DOHH2 (cell line): ENCODE data around the gene KMT2C.

Source experiments
- H3F3A ChIP-seq: fragments of 200-600 bp; sonication (generic), shearing (Covaris generic); 2 replicates; pipeline ENCODE4 v1.6.0; 2016; ENCODE audit warnings: antibody characterized with exemption, mild to moderate bottlenecking; ENCODE audit not compliant: control insufficient read depth, insufficient read depth
- H3K27ac ChIP-seq: fragments of 200-600 bp; sonication (generic); 2 replicates; pipeline ENCODE4 v1.5.1; 2014; ENCODE audit warnings: low read depth, mild to moderate bottlenecking, low read length, moderate library complexity
- H3K27me3 ChIP-seq: fragments of 200-600 bp; sonication (generic); 2 replicates; pipeline ENCODE4 v1.6.1; 2014; ENCODE audit warnings: mild to moderate bottlenecking, low read length, mixed read lengths; ENCODE audit not compliant: control insufficient read depth
- H3K36me3 ChIP-seq: fragments of 200-600 bp; sonication (generic); 2 replicates; pipeline ENCODE4 v1.6.1; 2014; ENCODE audit warnings: mild to moderate bottlenecking, low read length, moderate library complexity, mixed read lengths; ENCODE audit not compliant: control insufficient read depth
- H3K4me1 ChIP-seq: fragments of 200-600 bp; sonication (generic); 2 replicates; pipeline ENCODE4 v1.6.1; 2014; ENCODE audit warnings: mild to moderate bottlenecking, low read length, mixed read lengths; ENCODE audit not compliant: control insufficient read depth
- H3K4me2 ChIP-seq: fragments of 200-600 bp; sonication (generic); 2 replicates; pipeline ENCODE4 v1.6.0; 2014; ENCODE audit warnings: mild to moderate bottlenecking, low read length, moderate library complexity
- H3K4me3 ChIP-seq: fragments of 200-600 bp; sonication (generic); 2 replicates; pipeline ENCODE4 v1.5.1; 2014; ENCODE audit warnings: mild to moderate bottlenecking, low read length, mixed read lengths
- H3K79me2 ChIP-seq: fragments of 200-600 bp; sonication (generic); 2 replicates; pipeline ENCODE4 v1.6.1; 2014; ENCODE audit warnings: mild to moderate bottlenecking, low read length, mixed read lengths; ENCODE audit not compliant: control insufficient read depth
- H3K9me2 ChIP-seq: fragments of 200-600 bp; sonication (generic); replicated peaks from 2 replicates; pipeline ENCODE4 v1.6.1; 2014; ENCODE audit warnings: mild to moderate bottlenecking, low read length, mixed read lengths; ENCODE audit not compliant: control insufficient read depth
- H3K9me3 ChIP-seq: fragments of 200-600 bp; sonication (generic); 2 replicates; pipeline ENCODE4 v1.6.1; 2014; ENCODE audit warnings: antibody characterized with exemption, low read length, mixed read lengths; ENCODE audit not compliant: control insufficient read depth, insufficient read depth
- H4K20me1 ChIP-seq: fragments of 200-600 bp; sonication (generic); 2 replicates; pipeline ENCODE4 v1.6.0; 2014; ENCODE audit warnings: low read depth, mild to moderate bottlenecking, antibody characterized with exemption, low read length, moderate library complexity; ENCODE audit not compliant: control insufficient read depth, insufficient read depth
- CTCF ChIP-seq: fragments of 200-600 bp; sonication (generic); IDR thresholded peaks from one replicate; pipeline ENCODE4 v1.5.1; 2014; ENCODE audit warnings: antibody characterized with exemption, mild to moderate bottlenecking, low read depth, low read length; ENCODE audit not compliant: poor library complexity, severe bottlenecking
- EZH2phosphoT487 ChIP-seq: fragments of 200-600 bp; sonication (generic); IDR thresholded peaks from 2 replicates; pipeline ENCODE4 v1.6.1; 2017; ENCODE audit warnings: borderline replicate concordance, mild to moderate bottlenecking, antibody characterized with exemption, low read length, moderate library complexity, mixed read lengths

The KMT2C gene

GRCh38 chr7:152129682-152130081 is 306.1 kb downstream of the KMT2C start:
- Histone ChIP-seq H4K20me1 (no peaks in the 10 kb centered on the region), H3K27ac (no peak overlapping the region), H3K27me3 (no peaks in the 10 kb centered on the region), H3K79me2 (no peaks in the 10 kb centered on the region), H3K36me3 (peaks cover 79% of the 10 kb centered on the region), H3K4me2 (no peak overlapping the region), H3K4me3 (no peak overlapping the region), H3K9me3 (peaks cover 3% of the 10 kb centered on the region; the same call in 1 of the 2 replicates), H3F3A (peaks cover under 1% of the 10 kb centered on the region; the same call in 1 of the 2 replicates), H3K4me1 (no peaks in the 10 kb centered on the region), H3K9me2 (no peaks in the 10 kb centered on the region)
- TF ChIP-seq EZH2phosphoT487 (no peak), CTCF (no peak)

GRCh38 chr7:152128741-152129461 is 306.9 kb downstream of the KMT2C start:
- H4K20me1 ChIP-seq = no peaks in the 10 kb centered on the region
- no peaks in the 10 kb centered on the region for H3F3A ChIP-seq
- no peak overlapping the region for H3K27ac ChIP-seq
- no peaks in the 10 kb centered on the region for H3K9me2 ChIP-seq
- H3K9me3 ChIP-seq = peaks cover 3% of the 10 kb centered on the region; the same call in 1 of the 2 replicates
- H3K79me2 ChIP-seq = no peaks in the 10 kb centered on the region
- H3K36me3 ChIP-seq = peaks cover 81% of the 10 kb centered on the region
- H3K4me2 ChIP-seq = no peak overlapping the region
- H3K4me1 ChIP-seq = no peaks in the 10 kb centered on the region
- TF ChIP-seq EZH2phosphoT487 (no peak), CTCF (no peak)
- H3K4me3 ChIP-seq = no peak overlapping the region
- H3K27me3 ChIP-seq = no peaks in the 10 kb centered on the region

- Histone ChIP-seq H3K4me3 (no peak overlapping the region), H3K4me1 (no peaks in the 10 kb centered on the region), H3K27ac (no peak overlapping the region), H3K27me3 (no peaks in the 10 kb centered on the region), H3K9me2 (no peaks in the 10 kb centered on the region), H3K36me3 (peaks cover 78% of the 10 kb centered on the region), H3K79me2 (no peaks in the 10 kb centered on the region), H3F3A (no peaks in the 10 kb centered on the region), H4K20me1 (no peaks in the 10 kb centered on the region), H3K9me3 (peaks cover 3% of the 10 kb centered on the region; the same call in 1 of the 2 replicates), H3K4me2 (no peak overlapping the region)
- TF ChIP-seq EZH2phosphoT487 (no peak), CTCF (no peak)
These were observed 307.6 kb downstream of the KMT2C start for GRCh38 chr7:152128252-152128651.
